Stomach smooth muscle (tissue), 2 donors: ENCODE results near the gene KCNE1.
"Not testable (repeated sequence)": the region's sequence is repeated elsewhere in the genome, so short reads cannot be mapped to it uniquely, and the experiment has no call there.

Experiments
- H3K27ac ChIP-seq: one replicate; pipeline ENCODE4 v1.7.0; 2013; ENCODE audit warnings: mild to moderate bottlenecking, low read length, inconsistent platforms
- H3K27me3 ChIP-seq, 2 donors: one replicate each; pipeline ENCODE4 v1.7.0; 2013; ENCODE audit warnings: low read length in 2 of 2; ENCODE audit not compliant: insufficient read depth in 2 of 2, control insufficient read depth in 1 of 2
- H3K36me3 ChIP-seq, 2 donors: one replicate each; pipeline ENCODE4 v1.7.0; 2013; ENCODE audit warnings: low read length in 2 of 2; ENCODE audit not compliant: control insufficient read depth in 2 of 2, insufficient read depth in 2 of 2
- H3K4me1 ChIP-seq: one replicate; pipeline ENCODE4 v1.7.0; 2013; ENCODE audit warnings: low read length; ENCODE audit not compliant: control insufficient read depth, insufficient read depth
- H3K4me3 ChIP-seq, 2 donors: one replicate each; pipeline ENCODE4 v1.7.0; 2013; ENCODE audit warnings: low read length in 2 of 2
- H3K9ac ChIP-seq, 2 donors: one replicate each; pipeline ENCODE4 v1.7.0; 2013; ENCODE audit warnings: low read length in 2 of 2, mild to moderate bottlenecking in 1 of 2
- H3K9me3 ChIP-seq, 2 donors: one replicate each; pipeline ENCODE4 v1.7.0; 2013; ENCODE audit warnings: low read length in 2 of 2; ENCODE audit not compliant: control insufficient read depth in 2 of 2
- donor health status: healthy.
- donor health status: Pancreatic carcinoma.

Gene KCNE1

GRCh38 chr21:34511787-34512455, at the start of gene KCNE1:
KCNE1 (minus strand) TSS chr21:34512210; CDS start chr21:34449634, 62,576 bp downstream.
- H3K9ac ChIP-seq, result no peak within 1 kb of the TSS
- H3K4me1 ChIP-seq, result peaks cover 6% of the 10 kb centered on the region
- peaks cover 5 to 9% of the 10 kb centered on the region in 2 donors for H3K36me3 ChIP-seq
- H3K9me3 ChIP-seq, result no peaks in the 10 kb centered on the region
- H3K27ac ChIP-seq, result no peak within 1 kb of the TSS
- H3K4me3 ChIP-seq, result no peak within 1 kb of the TSS
- H3K27me3 ChIP-seq, result no peaks in the 10 kb centered on the region

GRCh38 chr21:34561806-34562205, 49.8 kb upstream of the KCNE1 start:
- Histone ChIP-seq H3K9me3 (no peaks in the 10 kb centered on the region), H3K36me3 (peaks cover 0 to 2% of the 10 kb centered on the region in 2 donors), H3K27me3 (no peaks in the 10 kb centered on the region), H3K4me1 (peaks cover 9% of the 10 kb centered on the region), H3K9ac (no peak overlapping the region), H3K27ac (no peak overlapping the region), H3K4me3 (no peak overlapping the region)

- no peaks in the 10 kb centered on the region for H3K27me3 ChIP-seq
- H3K27ac ChIP-seq, result no peak overlapping the region
- peaks cover 9% of the 10 kb centered on the region for H3K4me1 ChIP-seq
- no peak overlapping the region for H3K4me3 ChIP-seq
- no peaks in the 10 kb centered on the region for H3K9me3 ChIP-seq
- no peak overlapping the region for H3K9ac ChIP-seq
- H3K36me3 ChIP-seq, result peaks cover 0 to 2% of the 10 kb centered on the region in 2 donors
These were observed 48.6 kb upstream of the KCNE1 start for GRCh38 chr21:34560609-34561008.

- H3K9me3 ChIP-seq, result no peaks in the 10 kb centered on the region
- H3K4me1 ChIP-seq, result peaks cover 5% of the 10 kb centered on the region
- no peaks in the 10 kb centered on the region for H3K36me3 ChIP-seq
- H3K4me3 ChIP-seq, result no peak overlapping the region
- H3K27ac ChIP-seq, result peak overlapping the region; percentile 24
- no peak overlapping the region for H3K9ac ChIP-seq
- H3K27me3 ChIP-seq, result no peaks in the 10 kb centered on the region
These were observed 48.0 kb upstream of the KCNE1 start for GRCh38 chr21:34560021-34560420.

- H3K9me3 ChIP-seq, result no peaks in the 10 kb centered on the region
- H3K27me3 ChIP-seq, result no peaks in the 10 kb centered on the region
- H3K9ac ChIP-seq, result no peak overlapping the region
- H3K4me3 ChIP-seq, result no peak overlapping the region
- H3K4me1 ChIP-seq, result peaks cover 2% of the 10 kb centered on the region
- peak overlapping the region; percentile 24 for H3K27ac ChIP-seq
- no peaks in the 10 kb centered on the region for H3K36me3 ChIP-seq
These were observed 47.1 kb upstream of the KCNE1 start for GRCh38 chr21:34559089-34559631.

- peaks cover 2% of the 10 kb centered on the region for H3K4me1 ChIP-seq
- H3K27me3 ChIP-seq, result no peaks in the 10 kb centered on the region
- no peaks in the 10 kb centered on the region for H3K9me3 ChIP-seq
- H3K9ac ChIP-seq, result no peak overlapping the region
- no peak overlapping the region for H3K4me3 ChIP-seq
- H3K27ac ChIP-seq, result no peak overlapping the region
- no peaks in the 10 kb centered on the region for H3K36me3 ChIP-seq
These were observed 46.2 kb upstream of the KCNE1 start for GRCh38 chr21:34558166-34558565.

GRCh38 chr21:34557261-34557660, 45.3 kb upstream of the KCNE1 start:
- H3K36me3 ChIP-seq, result no peaks in the 10 kb centered on the region
- no peaks in the 10 kb centered on the region for H3K9me3 ChIP-seq
- H3K27ac ChIP-seq, result no peak overlapping the region
- H3K4me3 ChIP-seq, result no peak overlapping the region
- H3K9ac ChIP-seq, result no peak overlapping the region
- H3K4me1 ChIP-seq, result peaks cover 2% of the 10 kb centered on the region
- no peaks in the 10 kb centered on the region for H3K27me3 ChIP-seq

GRCh38 chr21:34554670-34555069, 42.7 kb upstream of the KCNE1 start:
- not testable (repeated sequence) for H3K4me3 ChIP-seq, H3K27ac ChIP-seq, H3K9me3 ChIP-seq, H3K9ac ChIP-seq, H3K27me3 ChIP-seq, H3K4me1 ChIP-seq, H3K36me3 ChIP-seq

GRCh38 chr21:34554227-34554626, 42.2 kb upstream of the KCNE1 start:
- no peaks in the 10 kb centered on the region for H3K4me1 ChIP-seq
- no peaks in the 10 kb centered on the region for H3K9me3 ChIP-seq
- no peaks in the 10 kb centered on the region for H3K27me3 ChIP-seq
- no peak overlapping the region for H3K9ac ChIP-seq
- H3K27ac ChIP-seq, result no peak overlapping the region
- H3K4me3 ChIP-seq, result no peak overlapping the region
- no peaks in the 10 kb centered on the region for H3K36me3 ChIP-seq

- Histone ChIP-seq H3K27ac (no peak overlapping the region), H3K4me3 (no peak overlapping the region), H3K9ac (no peak overlapping the region), H3K9me3 (no peaks in the 10 kb centered on the region), H3K36me3 (no peaks in the 10 kb centered on the region), H3K4me1 (no peaks in the 10 kb centered on the region), H3K27me3 (no peaks in the 10 kb centered on the region)
These were observed 41.3 kb upstream of the KCNE1 start for GRCh38 chr21:34553151-34553952.
